ES-I3 (cell line): ENCODE measurements around the gene CMYA5.
"Not testable (repeated sequence)": the region's sequence is repeated elsewhere in the genome, so short reads cannot be mapped to it uniquely, and the experiment has no call there.

Experiments
- H3K36me3 ChIP-seq: 2 replicates; pipeline ENCODE4 v1.6.1; 2013; ENCODE audit warnings: mild to moderate bottlenecking, low read length, control low read depth, moderate library complexity; ENCODE audit not compliant: insufficient read depth
- H3K4me1 ChIP-seq: 2 replicates; pipeline ENCODE4 v1.6.1; 2013; ENCODE audit warnings: mild to moderate bottlenecking, control low read depth, low read length; ENCODE audit not compliant: insufficient read depth
- H3K9ac ChIP-seq: 2 replicates; pipeline ENCODE4 v1.6.1; 2013; ENCODE audit warnings: low read depth, mild to moderate bottlenecking, low read length, moderate library complexity
- H3K9me3 ChIP-seq: 2 replicates; pipeline ENCODE4 v1.6.1; 2013; ENCODE audit warnings: mild to moderate bottlenecking, low read length, moderate library complexity; ENCODE audit not compliant: control insufficient read depth, insufficient read depth

The CMYA5 gene

GRCh38 chr5:79750611-79751510, 61.2 kb downstream of the CMYA5 start:
- Histone ChIP-seq H3K36me3 (no peaks in the 10 kb centered on the region), H3K9me3 (no peaks in the 10 kb centered on the region), H3K4me1 (peaks cover 33% of the 10 kb centered on the region), H3K9ac (no peak overlapping the region)

DNA sequence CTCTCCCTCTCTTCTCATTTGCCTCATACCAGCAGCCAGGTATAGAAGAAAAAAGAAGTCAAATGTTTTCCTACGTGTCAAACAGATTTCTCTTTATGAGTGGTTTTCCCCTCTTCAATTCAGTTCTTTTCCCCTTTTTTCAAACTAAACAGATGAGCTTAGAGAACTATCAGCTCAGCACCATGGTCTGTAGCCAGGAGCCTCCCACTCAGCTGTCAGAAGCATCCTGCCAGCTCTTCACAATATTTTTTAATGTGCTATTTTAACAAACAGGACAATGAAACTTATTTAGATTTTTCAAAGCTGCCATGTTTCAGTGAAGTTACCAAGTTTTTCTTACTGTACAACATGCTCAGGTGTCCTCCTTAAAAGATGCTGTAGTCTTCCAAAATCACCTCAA, 63.5 kb downstream of the CMYA5 start:
- Histone ChIP-seq H3K4me1 (peaks cover 26% of the 10 kb centered on the region), H3K9ac (no peak overlapping the region), H3K9me3 (no peaks in the 10 kb centered on the region), H3K36me3 (no peaks in the 10 kb centered on the region)

DNA sequence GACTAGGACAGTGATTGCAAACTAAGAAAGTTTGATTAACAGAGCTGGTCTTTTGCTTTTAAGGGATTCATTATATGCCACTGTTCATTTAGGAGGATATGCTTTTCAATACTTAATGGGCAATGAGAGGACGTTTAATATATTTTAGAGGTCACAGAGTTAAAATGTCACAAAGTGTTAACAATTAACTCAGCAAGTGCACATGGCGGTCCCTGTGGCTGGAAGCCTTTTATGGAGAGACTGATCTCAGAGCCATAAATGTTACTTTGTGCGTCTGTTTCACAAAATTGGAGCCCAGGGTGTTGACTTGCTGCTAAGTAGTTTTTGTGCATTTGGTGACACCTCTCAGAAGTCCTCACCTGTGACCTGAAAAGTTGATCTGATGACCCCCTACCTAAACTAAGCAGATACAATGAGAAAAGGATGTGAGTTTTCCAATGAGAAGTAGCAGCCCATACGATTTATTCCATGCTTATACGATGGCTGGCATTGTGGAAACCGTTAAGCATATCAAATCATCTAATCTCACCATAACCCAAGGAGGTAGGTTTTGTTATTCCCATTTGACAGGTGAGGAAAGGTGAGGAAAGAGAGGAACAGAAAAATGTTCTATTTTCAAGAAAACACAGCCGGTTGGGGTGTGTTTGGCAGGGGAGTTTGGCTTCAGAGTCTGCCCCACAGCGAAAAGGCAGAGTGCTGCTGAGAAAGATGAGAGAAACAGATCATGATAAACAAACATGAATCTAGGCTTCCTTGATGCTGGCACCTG, 64.4 kb downstream of the CMYA5 start:
- Histone ChIP-seq H3K9ac (no peak overlapping the region), H3K9me3 (no peaks in the 10 kb centered on the region), H3K36me3 (no peaks in the 10 kb centered on the region), H3K4me1 (peaks cover 26% of the 10 kb centered on the region)

DNA sequence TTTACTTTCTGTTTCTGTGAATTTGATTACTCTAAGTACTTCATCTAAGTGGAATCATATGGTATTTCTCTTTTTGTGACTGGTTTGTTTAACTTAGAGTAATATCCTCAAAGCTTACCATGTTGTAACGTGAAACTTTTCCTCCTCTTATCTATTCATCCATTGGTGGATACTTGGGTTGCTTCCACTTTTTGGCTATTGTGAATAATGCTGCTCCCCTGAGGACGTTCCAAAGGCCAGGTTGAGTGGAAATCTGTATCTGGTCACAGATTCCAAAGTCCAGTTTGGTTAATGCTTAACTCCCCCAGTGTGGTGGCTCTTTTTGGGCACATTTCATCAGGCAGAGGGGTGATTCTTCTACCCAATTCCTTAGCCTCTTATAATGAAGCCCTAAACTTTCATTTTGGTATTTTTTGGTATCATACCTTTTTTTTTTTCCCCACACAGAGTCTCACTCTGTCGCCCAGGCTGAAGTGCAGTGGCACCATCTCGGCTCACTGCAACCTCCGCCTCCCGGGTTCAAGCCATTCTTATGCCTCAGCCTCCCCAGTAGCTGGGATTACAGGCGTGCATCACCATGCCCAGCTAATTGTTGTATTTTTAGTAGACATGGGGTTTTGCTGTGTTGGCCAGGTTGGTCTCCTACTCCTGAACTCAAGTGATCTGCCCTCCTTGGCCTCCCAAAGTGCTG, 65.4 kb downstream of the CMYA5 start:
- H3K9ac ChIP-seq: no peak overlapping the region
- peaks cover 22% of the 10 kb centered on the region for H3K4me1 ChIP-seq
- no peaks in the 10 kb centered on the region for H3K36me3 ChIP-seq
- no peaks in the 10 kb centered on the region for H3K9me3 ChIP-seq

- Histone ChIP-seq H3K9me3 (no peaks in the 10 kb centered on the region), H3K36me3 (no peaks in the 10 kb centered on the region), H3K9ac (no peak overlapping the region), H3K4me1 (peaks cover 11% of the 10 kb centered on the region; the same call in 1 of the 2 replicates)
Measured at GRCh38 chr5:79756076-79756475, 66.4 kb downstream of the CMYA5 start.

- Histone ChIP-seq H3K4me1 (no peaks in the 10 kb centered on the region), H3K36me3 (no peaks in the 10 kb centered on the region), H3K9ac (no peak overlapping the region), H3K9me3 (no peaks in the 10 kb centered on the region)
Measured at GRCh38 chr5:79759436-79759835, 69.8 kb downstream of the CMYA5 start.

DNA sequence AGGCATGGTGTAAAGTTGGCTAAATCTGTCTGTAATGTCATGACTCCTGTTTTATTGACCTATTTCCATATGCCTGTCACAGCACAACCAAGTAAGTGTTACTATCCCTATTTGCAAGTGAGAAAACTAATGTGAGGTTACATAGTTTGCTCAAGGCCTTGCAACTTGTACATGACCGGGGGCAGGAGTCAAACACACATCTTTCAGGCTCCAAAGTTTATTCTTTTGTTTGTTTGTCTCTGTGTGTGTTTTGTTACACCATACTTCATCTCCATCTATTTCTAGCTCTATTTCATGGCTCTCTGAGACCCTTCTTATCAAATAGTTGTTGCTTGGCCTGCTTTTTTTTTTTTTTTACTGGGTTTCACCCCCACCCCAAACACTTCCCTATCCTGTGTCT, 70.2 kb downstream of the CMYA5 start:
- Histone ChIP-seq H3K4me1 (no peaks in the 10 kb centered on the region), H3K9me3 (no peaks in the 10 kb centered on the region), H3K9ac (no peak overlapping the region), H3K36me3 (no peaks in the 10 kb centered on the region)

DNA sequence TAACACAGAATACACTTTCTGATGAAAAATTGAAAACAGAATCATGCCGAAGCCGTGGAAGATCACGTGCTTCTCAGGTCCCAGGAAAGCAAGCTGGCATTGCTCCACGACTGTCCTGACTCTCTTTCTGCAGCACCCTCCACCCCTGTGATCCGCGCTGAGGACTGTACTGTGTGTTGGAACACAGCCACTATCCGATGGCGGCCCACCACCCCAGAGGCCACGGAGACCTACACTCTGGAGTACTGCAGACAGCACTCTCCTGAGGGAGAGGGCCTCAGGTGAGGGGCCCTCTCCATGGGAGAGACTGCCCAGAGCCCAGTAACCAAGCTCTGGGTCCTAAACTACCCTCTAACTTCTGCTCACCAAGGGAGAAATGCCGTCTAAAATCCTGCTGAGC, 73.3 kb downstream of the CMYA5 start:
- Histone ChIP-seq H3K36me3 (no peaks in the 10 kb centered on the region), H3K9ac (no peak overlapping the region), H3K4me1 (no peaks in the 10 kb centered on the region), H3K9me3 (no peaks in the 10 kb centered on the region)

- H3K4me1 ChIP-seq, H3K9me3 ChIP-seq, H3K36me3 ChIP-seq, H3K9ac ChIP-seq: not testable (repeated sequence)
Measured at GRCh38 chr5:79764147-79764546, 74.5 kb downstream of the CMYA5 start.

DNA sequence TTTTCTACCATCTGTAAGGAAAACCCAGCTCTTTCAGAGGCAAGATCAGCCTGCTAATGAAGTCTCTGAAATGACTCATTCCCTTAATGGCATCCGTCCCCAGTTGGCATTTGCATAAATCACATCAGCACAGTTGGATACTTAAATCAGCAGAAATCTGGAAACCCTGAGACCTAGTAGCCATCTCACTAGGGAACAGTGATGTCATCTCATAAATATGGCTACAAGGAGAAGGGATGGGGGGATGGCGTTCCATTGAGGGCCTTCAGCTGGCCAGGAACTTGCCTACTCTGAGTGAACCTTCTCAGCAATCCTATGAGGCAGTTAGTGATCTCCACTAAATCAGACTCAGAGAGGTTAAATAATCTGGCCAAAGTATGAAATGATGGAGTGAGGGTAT, 81.8 kb downstream of the CMYA5 start:
- Histone ChIP-seq H3K9me3 (peaks cover 5% of the 10 kb centered on the region), H3K36me3 (no peaks in the 10 kb centered on the region; the same call in 1 of the 2 replicates), H3K9ac (no peak overlapping the region)

GRCh38 chr5:79772651-79773050, 83.0 kb downstream of the CMYA5 start:
- no peaks in the 10 kb centered on the region; the same call in 1 of the 2 replicates for H3K36me3 ChIP-seq
- H3K4me1 ChIP-seq: no peaks in the 10 kb centered on the region
- H3K9ac ChIP-seq: no peak overlapping the region
- peaks cover 5% of the 10 kb centered on the region for H3K9me3 ChIP-seq

More for the DNA sequence above, 81.8 kb downstream of the CMYA5 start:
- H3K4me1 ChIP-seq: no peaks in the 10 kb centered on the region

DNA sequence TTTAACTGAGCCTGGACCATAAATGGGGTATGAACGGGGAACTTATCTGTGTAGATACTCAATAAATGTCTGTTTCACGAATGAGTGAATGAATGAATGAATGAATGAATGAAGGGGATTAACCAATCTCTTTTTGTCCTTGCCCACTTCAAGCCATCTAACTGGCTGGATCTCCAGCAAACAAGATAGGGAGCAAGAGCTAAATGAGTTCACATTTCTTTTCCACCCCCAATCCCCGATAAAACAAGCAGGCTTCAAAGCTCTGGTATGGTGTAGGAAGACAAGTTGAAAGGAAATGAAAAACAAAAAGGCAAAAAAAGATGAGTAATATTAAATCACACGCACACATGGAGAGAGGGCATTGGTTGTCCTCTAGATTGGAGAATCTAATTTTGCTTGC, 84.0 kb downstream of the CMYA5 start:
- Histone ChIP-seq H3K4me1 (no peaks in the 10 kb centered on the region), H3K9ac (no peak overlapping the region), H3K36me3 (no peaks in the 10 kb centered on the region; the same call in 1 of the 2 replicates), H3K9me3 (peaks cover 5% of the 10 kb centered on the region)

DNA sequence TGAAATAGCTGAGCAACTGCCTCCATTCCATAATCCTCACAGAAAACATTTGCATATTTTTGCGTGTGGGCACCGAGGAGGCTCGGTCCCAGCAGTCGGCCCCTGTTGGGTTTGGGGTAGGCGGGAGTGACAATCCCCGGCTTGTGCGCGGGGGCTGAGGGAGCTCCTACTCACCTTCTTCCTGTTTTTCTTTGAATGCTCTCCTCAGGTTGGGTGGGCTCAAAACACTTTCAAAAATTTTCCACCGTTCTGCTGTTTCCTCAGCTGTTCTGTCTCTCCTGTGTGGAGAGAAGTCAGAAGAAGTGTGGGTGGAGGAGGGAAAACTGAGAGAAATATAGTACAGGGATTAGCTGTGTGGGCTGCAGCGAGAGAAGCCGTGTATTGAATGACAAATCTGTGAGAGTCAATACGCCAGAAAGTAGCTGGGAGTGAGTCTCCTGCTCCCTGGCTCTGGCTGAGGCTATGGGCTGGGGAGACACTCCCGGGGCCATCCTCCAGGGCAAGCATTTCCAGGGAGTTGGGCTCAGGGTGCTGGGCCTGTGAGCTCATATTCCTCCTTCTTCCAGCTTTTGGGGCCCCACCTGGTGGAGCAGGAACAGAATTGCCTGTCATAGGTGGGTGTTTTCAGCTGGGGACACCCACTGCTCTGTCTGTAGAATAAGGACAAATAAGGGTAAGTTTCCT, 84.7 kb downstream of the CMYA5 start:
- no peaks in the 10 kb centered on the region for H3K4me1 ChIP-seq
- H3K9ac ChIP-seq: peak overlapping the region; percentile 28; the same call in 1 of the 2 replicates
- peaks cover 4% of the 10 kb centered on the region for H3K9me3 ChIP-seq
- no peaks in the 10 kb centered on the region for H3K36me3 ChIP-seq

DNA sequence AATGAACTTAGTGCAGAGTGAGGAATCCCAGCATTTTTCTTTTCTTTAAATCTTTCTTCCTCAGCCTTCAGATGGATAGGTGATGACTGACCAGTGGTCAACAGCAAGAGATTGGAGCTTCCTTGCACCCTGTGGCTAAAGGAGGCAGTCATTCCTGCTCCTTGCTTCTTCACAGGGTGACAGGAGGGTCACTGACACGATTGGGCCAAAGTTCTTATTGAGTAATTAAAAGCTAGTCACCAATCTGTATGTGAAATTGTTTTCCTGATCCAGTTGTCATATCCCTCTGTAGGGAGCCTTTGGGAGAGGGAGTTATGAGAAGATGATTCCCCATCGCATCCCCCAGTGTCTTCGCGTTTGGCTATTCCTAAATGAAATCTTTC, 85.2 kb downstream of the CMYA5 start:
- Histone ChIP-seq H3K9ac (no peak overlapping the region), H3K4me1 (no peaks in the 10 kb centered on the region), H3K9me3 (no peaks in the 10 kb centered on the region), H3K36me3 (no peaks in the 10 kb centered on the region)
